Hematopoietic multipotent progenitor cell treated with erythropoietin and hydrocortisone succinate and interleukin-3 and kit ligand, for 6 days (in vitro differentiated cells): ENCODE data around the gene LY6G6C.

Experiments
- DNase-seq: peaks from one replicate; pipeline ENCODE4 v3.0.0-alpha.2; 2015

The LY6G6C gene

GRCh38 chr6:31740397-31741223 lies 19.1 kb upstream of the LY6G6C start:
- peak; percentile 61 for DNase-seq

- peak; percentile 100 for DNase-seq
Measured at GRCh38 chr6:31739639-31740396, 18.3 kb upstream of the LY6G6C start, which contains the start of gene MSH5. Gene MSH5, plus strand, starts transcription at chr6:31740005. Its CDS starts 462 bp downstream, at chr6:31740467.

GRCh38 chr6:31737991-31738979 lies 16.7 kb upstream of the LY6G6C start:
- peak; percentile 96 for DNase-seq

GRCh38 chr6:31737315-31737990 lies 15.9 kb upstream of the LY6G6C start:
- peak; percentile 70 for DNase-seq

- no peak for DNase-seq
Measured at GRCh38 chr6:31736768-31737314, 15.3 kb upstream of the LY6G6C start.

GRCh38 chr6:31736021-31736767 lies 14.6 kb upstream of the LY6G6C start, which contains the start of gene CLIC1:
Gene CLIC1, minus strand, starts transcription at chr6:31736530. Its CDS starts 230 bp downstream, at chr6:31736300.
- peak; percentile 91 for DNase-seq

GRCh38 chr6:31734821-31735406 lies 13.4 kb upstream of the LY6G6C start:
- peak; percentile 80 for DNase-seq

GRCh38 chr6:31734247-31734820 lies 12.8 kb upstream of the LY6G6C start:
- no peak for DNase-seq

GRCh38 chr6:31733734-31734133 lies 12.2 kb upstream of the LY6G6C start:
- no peak for DNase-seq

GRCh38 chr6:31732029-31732428 lies 10.5 kb upstream of the LY6G6C start:
- no peak for DNase-seq

GRCh38 chr6:31730631-31731086 lies 9.1 kb upstream of the LY6G6C start:
- no peak for DNase-seq

GRCh38 chr6:31729979-31730630 lies 8.6 kb upstream of the LY6G6C start:
- DNase-seq: peak; percentile 95

GRCh38 chr6:31729515-31729978 lies 8.0 kb upstream of the LY6G6C start:
- peak; percentile 91 for DNase-seq

GRCh38 chr6:31728767-31729514 lies 7.4 kb upstream of the LY6G6C start, which contains the start of gene DDAH2:
Gene DDAH2, minus strand, starts transcription at chr6:31729299. Its CDS starts 138 bp downstream, at chr6:31729161.
- no peak for DNase-seq

- no peak for DNase-seq
Measured at GRCh38 chr6:31727717-31728671, 6.4 kb upstream of the LY6G6C start.

GRCh38 chr6:31727034-31727716 lies 5.6 kb upstream of the LY6G6C start:
- DNase-seq: peak; percentile 84
